Measurements from ENCODE around the gene BTBD1. TPM values are rescaled to one million over a fixed set of nuclear protein-coding genes. Genes with fewer than 3 reads are reported as not detected.

The BTBD1 gene
- total RNA-seq, 1 donor from 2014 or later, result 51.4 TPM

DNA sequence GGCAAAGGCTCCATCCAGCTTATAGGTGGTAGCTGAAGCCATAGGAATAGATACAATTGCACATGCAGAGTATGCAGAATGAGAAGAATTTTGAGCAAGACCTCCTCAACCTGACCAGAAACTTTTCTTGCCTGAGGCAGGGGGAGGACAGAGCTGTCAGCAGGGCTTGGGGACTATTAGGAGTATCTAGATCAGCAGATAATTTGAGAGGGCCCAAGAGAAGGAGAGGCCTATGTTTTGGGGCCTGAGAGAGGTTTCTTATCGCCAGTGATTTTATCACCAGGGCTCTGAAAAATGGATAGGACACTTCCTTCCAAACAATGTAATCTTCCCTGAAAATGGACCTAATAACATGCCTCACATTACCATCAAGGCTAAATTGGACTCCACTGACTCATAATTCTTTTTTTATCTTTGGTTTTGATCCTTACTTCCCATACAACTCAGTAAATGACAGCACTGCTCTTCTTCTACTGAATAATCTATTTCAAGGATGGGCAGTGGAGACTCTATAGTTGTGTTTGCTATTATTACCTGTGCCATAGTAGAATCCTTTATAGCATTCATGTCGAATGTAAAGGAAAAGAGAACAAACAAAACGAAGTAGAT, 96.9 kb downstream of the BTBD1 start:
- DNase-seq (ENCODE audit: low spot score), result no peak
- no peaks in the 10 kb centered on the region for H3K9me3 Mint-ChIP-seq (ENCODE audit: low read depth)
- H3K36me3 Mint-ChIP-seq (ENCODE audit: low read depth), result no peaks in the 10 kb centered on the region
- no peak overlapping the region for H3K27ac Mint-ChIP-seq (ENCODE audit: unreplicated experiment)
- TF ChIP-seq, protein P1, sequence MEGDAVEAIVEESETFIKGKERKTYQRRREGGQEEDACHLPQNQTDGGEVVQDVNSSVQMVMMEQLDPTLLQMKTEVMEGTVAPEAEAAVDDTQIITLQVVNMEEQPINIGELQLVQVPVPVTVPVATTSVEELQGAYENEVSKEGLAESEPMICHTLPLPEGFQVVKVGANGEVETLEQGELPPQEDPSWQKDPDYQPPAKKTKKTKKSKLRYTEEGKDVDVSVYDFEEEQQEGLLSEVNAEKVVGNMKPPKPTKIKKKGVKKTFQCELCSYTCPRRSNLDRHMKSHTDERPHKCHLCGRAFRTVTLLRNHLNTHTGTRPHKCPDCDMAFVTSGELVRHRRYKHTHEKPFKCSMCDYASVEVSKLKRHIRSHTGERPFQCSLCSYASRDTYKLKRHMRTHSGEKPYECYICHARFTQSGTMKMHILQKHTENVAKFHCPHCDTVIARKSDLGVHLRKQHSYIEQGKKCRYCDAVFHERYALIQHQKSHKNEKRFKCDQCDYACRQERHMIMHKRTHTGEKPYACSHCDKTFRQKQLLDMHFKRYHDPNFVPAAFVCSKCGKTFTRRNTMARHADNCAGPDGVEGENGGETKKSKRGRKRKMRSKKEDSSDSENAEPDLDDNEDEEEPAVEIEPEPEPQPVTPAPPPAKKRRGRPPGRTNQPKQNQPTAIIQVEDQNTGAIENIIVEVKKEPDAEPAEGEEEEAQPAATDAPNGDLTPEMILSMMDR (IDR thresholded peaks at IDR 0.05), result no peak
- no peak overlapping the region for H3K4me3 Mint-ChIP-seq (ENCODE audit: unreplicated experiment)
- H3K4me1 Mint-ChIP-seq (ENCODE audit: low read depth), result peaks cover 9% of the 10 kb centered on the region
- H3K27me3 Mint-ChIP-seq (ENCODE audit: low read depth), result no peaks in the 10 kb centered on the region

DNA sequence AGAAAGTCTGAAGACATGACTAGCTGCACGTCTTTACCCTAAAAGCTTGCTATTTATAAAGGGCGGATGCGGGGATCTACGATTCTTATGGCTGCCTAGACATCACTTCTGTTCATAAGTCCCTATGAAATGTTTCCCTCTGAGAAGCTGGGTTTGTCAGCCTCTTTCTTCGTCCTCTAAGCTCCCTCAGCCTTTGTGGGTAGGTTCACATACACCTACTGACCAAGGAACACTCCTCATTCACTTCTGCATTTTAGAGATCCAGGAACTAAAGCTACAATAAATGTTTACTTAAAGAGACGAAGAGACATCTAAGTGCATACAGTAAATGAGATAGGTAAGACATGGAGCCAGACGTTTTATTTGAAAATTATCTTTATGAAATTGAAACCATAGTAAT, 97.7 kb downstream of the BTBD1 start:
- Mint-ChIP-seq H3K9me3 (ENCODE audit: low read depth) (no peaks in the 10 kb centered on the region), H3K36me3 (ENCODE audit: low read depth) (no peaks in the 10 kb centered on the region), H3K27me3 (ENCODE audit: low read depth) (no peaks in the 10 kb centered on the region), H3K27ac (ENCODE audit: unreplicated experiment) (no peak overlapping the region), H3K4me1 (ENCODE audit: low read depth) (peaks cover 9% of the 10 kb centered on the region), H3K4me3 (ENCODE audit: unreplicated experiment) (no peak overlapping the region)
- no peak for DNase-seq (ENCODE audit: low spot score)
- TF ChIP-seq, protein P1 (IDR thresholded peaks at IDR 0.05), result no peak

DNA sequence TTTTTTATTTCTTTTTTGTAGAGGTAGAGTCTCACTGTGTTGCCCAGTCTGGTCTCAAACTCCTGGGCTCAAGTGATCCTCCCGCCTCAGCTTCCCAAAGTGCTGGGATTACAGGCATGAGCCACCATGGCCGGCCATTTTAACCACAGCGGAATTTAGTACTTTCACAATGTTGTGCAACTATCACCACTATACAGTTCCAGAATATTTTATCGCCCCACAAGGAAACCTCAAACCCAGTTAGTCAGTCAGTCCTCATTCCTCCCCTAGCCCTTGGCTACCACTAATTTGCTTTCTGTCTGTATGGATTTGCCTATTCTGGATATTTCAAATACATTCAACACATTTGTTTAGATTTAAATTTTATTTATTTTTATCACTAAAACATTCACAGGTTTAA, 99.0 kb downstream of the BTBD1 start:
- TF ChIP-seq, protein P1 (IDR thresholded peaks at IDR 0.05), result no peak
- Mint-ChIP-seq H3K27ac (ENCODE audit: unreplicated experiment) (no peak overlapping the region), H3K4me3 (ENCODE audit: unreplicated experiment) (no peak overlapping the region), H3K36me3 (ENCODE audit: low read depth) (no peaks in the 10 kb centered on the region), H3K27me3 (ENCODE audit: low read depth) (no peaks in the 10 kb centered on the region), H3K4me1 (ENCODE audit: low read depth) (peaks cover 9% of the 10 kb centered on the region), H3K9me3 (ENCODE audit: low read depth) (no peaks in the 10 kb centered on the region)
- no peak for DNase-seq (ENCODE audit: low spot score)

DNA sequence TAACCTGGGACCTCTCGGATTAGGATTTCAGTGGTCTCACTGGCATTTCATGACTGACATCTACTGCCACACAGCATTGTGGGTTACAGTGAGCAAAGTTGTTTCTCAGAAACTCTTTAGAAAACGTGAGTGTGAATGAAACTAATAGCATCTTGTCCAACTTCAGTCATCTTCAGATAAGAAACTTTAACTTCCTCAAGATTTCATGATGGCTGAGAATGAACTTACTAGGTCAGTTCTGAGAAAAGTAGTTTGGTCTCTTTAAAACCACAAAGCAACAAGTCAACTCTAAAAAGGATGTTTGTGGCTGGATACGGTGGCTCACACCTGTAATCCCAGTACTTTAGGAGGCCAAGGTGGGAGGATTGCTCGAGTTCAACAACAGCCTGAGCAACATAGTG, 100.4 kb downstream of the BTBD1 start:
- TF ChIP-seq, protein P1 (IDR thresholded peaks at IDR 0.05), result no peak
- Mint-ChIP-seq H3K4me1 (ENCODE audit: low read depth) (peaks cover 5% of the 10 kb centered on the region), H3K9me3 (ENCODE audit: low read depth) (no peaks in the 10 kb centered on the region), H3K27me3 (ENCODE audit: low read depth) (no peaks in the 10 kb centered on the region), H3K36me3 (ENCODE audit: low read depth) (no peaks in the 10 kb centered on the region), H3K4me3 (ENCODE audit: unreplicated experiment) (no peak overlapping the region), H3K27ac (ENCODE audit: unreplicated experiment) (no peak overlapping the region)
- DNase-seq (ENCODE audit: low spot score), result no peak

Small RNA genes lying within 50 kb of the gene (microRNA-seq; reads per million reads assigned to microRNA genes)
- gene MIR4515 (ENCODE audit: borderline number of aligned reads), result not detected

Other genes starting within 250 kb of the BTBD1 start
- gene HOMER2, start 114.5 kb downstream of the BTBD1 start, total RNA-seq, result 5.9 to 6.9 TPM (median 6.1 TPM) in 3 replicates
- 19.1 to 21.3 TPM (median 19.4 TPM) in 3 replicates for gene RAMAC, start 81.0 kb downstream of the BTBD1 start, total RNA-seq
- gene C15orf40, start 55.6 kb downstream of the BTBD1 start, total RNA-seq, result 14.7 to 15.0 TPM (median 14.9 TPM) in 3 replicates
- gene TM6SF1, start 40.4 kb upstream of the BTBD1 start, total RNA-seq, result 4.5 to 22.3 TPM (median 21.9 TPM) in 3 replicates
- gene HDGFL3, start 140.6 kb upstream of the BTBD1 start, total RNA-seq, result 84.3 to 93.1 TPM (median 92.2 TPM) in 3 replicates
- gene BNC1, start 217.4 kb upstream of the BTBD1 start, total RNA-seq, result 1.7 to 2.8 TPM (median 2.3 TPM) in 3 replicates

Data from chondrocyte (in vitro differentiated cells).